ENCODE results near the gene AMPD2.

Gene AMPD2

GRCh38 chr1:109639063-109639840 is 19.6 kb downstream of the AMPD2 start:
- TF ChIP-seq BACH2 (CRISPR knock-in tag; IDR thresholded peaks at IDR 0.05; ENCODE audit: borderline replicate concordance) (no peak), ZNF565 (CRISPR knock-in tag; conservative IDR thresholded peaks at IDR 0.05; ENCODE audit: low read depth) (no peak), ESRRG (CRISPR knock-in tag; IDR thresholded peaks at IDR 0.05) (no peak), TCF4 (CRISPR knock-in tag; IDR thresholded peaks at IDR 0.05; ENCODE audit: borderline replicate concordance) (no peak), GLIS3 (CRISPR knock-in tag; IDR thresholded peaks at IDR 0.05) (no peak), ZNF70 (CRISPR knock-in tag; IDR thresholded peaks at IDR 0.05) (no peak), ISL1 (CRISPR knock-in tag; IDR thresholded peaks at IDR 0.05) (no peak), ZFP30 (CRISPR knock-in tag; IDR thresholded peaks at IDR 0.05) (no peak), POU6F1 (CRISPR knock-in tag; IDR thresholded peaks at IDR 0.05; ENCODE audit: borderline replicate concordance, low read depth) (no peak), ZFP3 (CRISPR knock-in tag; IDR thresholded peaks at IDR 0.05) (no peak), ARNTL (CRISPR knock-in tag; IDR thresholded peaks at IDR 0.05; ENCODE audit: borderline replicate concordance, low read depth) (no peak), CSRNP3 (CRISPR knock-in tag; IDR thresholded peaks at IDR 0.05) (no peak), SNAI2 (CRISPR knock-in tag; IDR thresholded peaks at IDR 0.05) (no peak), ZC3H10 (CRISPR knock-in tag; IDR thresholded peaks at IDR 0.05) (no peak), RARB (CRISPR knock-in tag; IDR thresholded peaks at IDR 0.05) (no peak), TSHZ2 (CRISPR knock-in tag; IDR thresholded peaks at IDR 0.05) (no peak)
- ATAC-seq, result no peak

GRCh38 chr1:109639841-109640184 is 20.2 kb downstream of the AMPD2 start:
- ATAC-seq, result no peak; the same call in 2 of the 3 replicates
- TF ChIP-seq ZFP3 (CRISPR knock-in tag; IDR thresholded peaks at IDR 0.05) (no peak), ZFP30 (CRISPR knock-in tag; IDR thresholded peaks at IDR 0.05) (no peak), TCF4 (CRISPR knock-in tag; IDR thresholded peaks at IDR 0.05; ENCODE audit: borderline replicate concordance) (no peak), RARB (CRISPR knock-in tag; IDR thresholded peaks at IDR 0.05) (no peak), CREB5 (CRISPR knock-in tag; IDR thresholded peaks at IDR 0.05; ENCODE audit: low read depth) (no peak), CSRNP3 (CRISPR knock-in tag; IDR thresholded peaks at IDR 0.05) (no peak), POU6F1 (CRISPR knock-in tag; IDR thresholded peaks at IDR 0.05; ENCODE audit: borderline replicate concordance, low read depth) (no peak), BACH2 (CRISPR knock-in tag; IDR thresholded peaks at IDR 0.05; ENCODE audit: borderline replicate concordance) (no peak), GLIS3 (CRISPR knock-in tag; IDR thresholded peaks at IDR 0.05) (no peak), OSR1 (CRISPR knock-in tag; IDR thresholded peaks at IDR 0.05) (no peak), ZC3H10 (CRISPR knock-in tag; IDR thresholded peaks at IDR 0.05) (no peak)

Measured in SK-N-SH treated with all-trans-retinoic acid at 6 μM for 48 hours (cell line).